ENCODE measurements around the gene WNT7B. TPM values are rescaled to one million over a fixed set of nuclear protein-coding genes. Genes with fewer than 3 reads are reported as not detected.

WNT7B gene
- total RNA-seq, 5 donors from 2014 or later (not counting 1 experiment from before 2014, with no cell fraction given): 0.15 TPM; not detected in 4

DNA sequence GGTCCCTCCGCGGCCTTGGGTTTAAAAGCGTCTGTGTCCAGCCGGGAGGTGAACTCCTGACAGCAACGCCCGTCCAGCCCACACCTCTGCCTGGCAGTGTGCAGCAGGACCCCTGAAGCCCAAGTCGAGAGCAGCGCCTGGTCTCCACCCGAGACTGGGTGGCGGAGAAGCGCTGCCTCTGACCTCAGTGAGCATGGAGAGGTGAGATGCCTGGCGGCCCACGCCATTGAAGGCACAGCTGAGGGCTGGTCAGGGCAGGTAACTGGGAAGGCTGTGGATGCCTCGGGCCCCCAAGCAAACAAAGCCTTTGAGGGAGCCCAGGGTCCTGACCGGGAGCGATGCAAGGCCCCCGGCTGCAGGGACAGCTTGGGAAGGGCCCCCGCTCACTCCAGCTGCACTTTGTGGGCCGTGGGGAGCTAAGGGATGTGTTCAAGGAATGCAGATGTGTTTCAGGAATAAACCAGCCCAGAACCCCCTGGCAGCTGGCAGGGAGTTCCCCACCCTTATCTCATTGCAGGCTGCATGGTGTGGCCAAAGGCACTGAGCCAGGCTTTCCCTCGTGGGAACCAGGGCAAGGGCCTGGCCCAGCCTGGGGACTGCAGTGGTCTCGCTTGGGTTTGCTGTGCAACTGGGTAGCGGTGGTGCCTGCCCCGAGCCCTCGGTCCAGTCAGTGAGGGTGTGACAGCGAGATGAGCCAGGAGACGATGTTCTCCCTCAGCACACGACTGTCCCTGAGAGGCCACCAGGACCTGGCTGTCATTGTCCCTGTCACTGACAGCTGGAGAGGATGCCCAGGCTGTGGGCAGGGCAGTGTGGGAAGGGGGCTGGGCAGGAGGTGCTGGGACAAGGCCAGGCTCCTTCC lies 92.5 kb downstream of the WNT7B start:
- no peaks in the 10 kb centered on the region for H3K4me1 ChIP-seq (ENCODE audit: control insufficient read depth in 1 of 2, extremely low read depth in 1 of 2, insufficient read depth in 2 of 2, low read length in 2 of 2)
- no peaks in the 10 kb centered on the region for H3K36me3 ChIP-seq (ENCODE audit: control insufficient read depth in 2 of 2, extremely low read depth in 1 of 2, insufficient read depth in 1 of 2, low read length in 1 of 2)
- no peak overlapping the region for H3K27ac ChIP-seq (ENCODE audit: low read length)
- ATAC-seq (replicated peaks in 1 of 4) (no peak), DNase-seq (no peak)
- H3K4me3 Mint-ChIP-seq: no peak overlapping the region
- no peak overlapping the region for H3K27ac Mint-ChIP-seq
- H3K27me3 Mint-ChIP-seq: peaks cover 18 to 52% of the 10 kb centered on the region in 2 donors
- CTCF ChIA-PET: no interaction called here
- no peaks in the 10 kb centered on the region for H3K36me3 Mint-ChIP-seq
- POLR2A ChIA-PET: no interaction called here
- WGBS (ENCODE audit: insufficient coverage): 74% methylated on average over 27 of the region's 27 CpGs
- no peaks in the 10 kb centered on the region for H3K9me3 ChIP-seq
- peaks cover 0 to 90% of the 10 kb centered on the region in 2 experiments for H3K27me3 ChIP-seq (replicated peaks in 1 of 2; ENCODE audit: control insufficient read depth in 2 of 2, extremely low read depth in 1 of 2, insufficient read depth in 2 of 2, low read length in 1 of 2)
- no peaks in the 10 kb centered on the region for H3K9me3 Mint-ChIP-seq
- H3K4me3 ChIP-seq (ENCODE audit: control insufficient read depth in 1 of 2, extremely low read depth in 1 of 2, low read length in 1 of 2): no peak overlapping the region
- no peaks in the 10 kb centered on the region for H3K4me1 Mint-ChIP-seq

DNA sequence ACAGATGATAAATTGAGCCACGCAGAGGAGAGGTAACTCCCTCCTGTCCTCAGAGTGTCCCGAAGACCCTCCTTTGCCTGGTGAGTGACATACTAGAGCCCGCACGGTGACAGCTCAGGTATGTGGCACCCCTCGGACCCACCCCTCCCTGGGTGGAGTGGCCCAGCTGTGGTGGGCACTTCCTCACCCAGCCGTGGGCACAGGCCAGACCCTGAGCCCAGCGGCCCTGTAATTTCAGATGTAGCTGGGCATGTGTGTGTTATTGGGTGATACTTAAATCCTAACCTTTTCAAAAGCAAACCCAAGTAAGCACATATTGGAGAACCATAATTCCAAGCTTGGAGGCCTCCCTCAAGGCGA lies 93.2 kb downstream of the WNT7B start:
- 83% methylated on average over 6 of the region's 8 CpGs for WGBS (ENCODE audit: insufficient coverage)
- H3K9me3 Mint-ChIP-seq: no peaks in the 10 kb centered on the region
- no peak for DNase-seq
- Histone ChIP-seq H3K36me3 (ENCODE audit: control insufficient read depth in 2 of 2, extremely low read depth in 1 of 2, insufficient read depth in 1 of 2, low read length in 1 of 2) (no peaks in the 10 kb centered on the region), H3K9me3 (no peaks in the 10 kb centered on the region), H3K4me3 (ENCODE audit: control insufficient read depth in 1 of 2, extremely low read depth in 1 of 2, low read length in 1 of 2) (no peak overlapping the region), H3K27ac (ENCODE audit: low read length) (no peak overlapping the region), H3K4me1 (ENCODE audit: control insufficient read depth in 1 of 2, extremely low read depth in 1 of 2, insufficient read depth in 2 of 2, low read length in 2 of 2) (no peaks in the 10 kb centered on the region), H3K27me3 (replicated peaks in 1 of 2; ENCODE audit: control insufficient read depth in 2 of 2, extremely low read depth in 1 of 2, insufficient read depth in 2 of 2, low read length in 1 of 2) (peaks cover 0 to 88% of the 10 kb centered on the region in 2 experiments)
- POLR2A ChIA-PET: no interaction called here
- H3K27me3 Mint-ChIP-seq: peaks cover 18 to 55% of the 10 kb centered on the region in 2 donors
- no peak overlapping the region for H3K4me3 Mint-ChIP-seq
- H3K36me3 Mint-ChIP-seq: no peaks in the 10 kb centered on the region
- ATAC-seq (replicated peaks in 1 of 4): no peak
- H3K27ac Mint-ChIP-seq: no peak overlapping the region
- H3K4me1 Mint-ChIP-seq: no peaks in the 10 kb centered on the region
- CTCF ChIA-PET: no interaction called here

DNA sequence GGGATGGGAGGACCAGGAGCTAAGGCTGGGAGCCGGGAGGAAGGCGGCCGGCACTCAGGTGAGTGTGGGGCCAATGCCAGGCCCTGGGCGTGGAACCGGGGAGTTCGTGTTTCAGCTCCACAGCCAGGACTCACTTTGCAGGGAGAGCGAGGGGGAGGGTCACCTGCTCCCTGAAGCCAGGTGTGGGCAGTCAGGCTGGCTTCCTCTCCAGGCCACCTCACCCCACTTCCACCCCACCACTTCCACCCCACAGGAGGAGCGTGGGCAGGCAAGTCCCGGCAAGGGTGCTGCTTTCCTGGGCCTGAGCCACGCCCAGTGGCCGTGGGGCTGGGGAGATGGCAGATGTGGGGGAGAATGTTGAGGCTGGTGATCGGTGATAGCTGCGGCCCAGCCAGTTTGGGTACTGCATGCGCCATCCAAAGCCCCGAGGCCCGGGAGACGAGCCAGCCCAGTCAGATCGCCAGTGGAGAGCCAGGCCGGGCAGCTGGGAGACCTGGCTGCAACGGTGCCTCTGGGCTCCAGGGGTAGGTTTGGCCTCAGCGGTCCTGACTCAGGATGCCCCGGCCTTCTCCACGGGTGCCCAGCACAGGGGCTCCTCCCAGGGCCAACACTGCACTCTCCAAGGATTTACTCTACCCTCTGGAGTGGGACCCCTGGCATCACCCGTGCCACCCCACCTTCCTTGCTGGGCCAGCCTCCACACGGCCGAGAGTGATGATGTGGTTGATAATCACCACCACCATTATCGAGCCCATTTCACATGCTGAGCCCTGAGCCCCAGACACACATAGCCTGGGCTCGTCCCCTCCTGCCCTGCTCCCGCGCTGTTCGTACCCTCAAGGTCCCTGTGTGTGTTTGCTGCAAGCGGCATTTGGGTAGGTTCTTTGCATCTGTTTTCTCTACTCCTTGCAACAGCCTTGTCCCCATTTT lies 93.8 kb downstream of the WNT7B start:
- no peaks in the 10 kb centered on the region for H3K4me1 ChIP-seq (ENCODE audit: control insufficient read depth in 1 of 2, extremely low read depth in 1 of 2, insufficient read depth in 2 of 2, low read length in 2 of 2)
- ChIA-PET CTCF (no interaction called here), POLR2A (no interaction called here)
- Mint-ChIP-seq H3K9me3 (no peaks in the 10 kb centered on the region), H3K4me1 (no peaks in the 10 kb centered on the region), H3K27me3 (peaks cover 18 to 54% of the 10 kb centered on the region in 2 donors), H3K36me3 (no peaks in the 10 kb centered on the region), H3K4me3 (no peak overlapping the region), H3K27ac (no peak overlapping the region)
- H3K27ac ChIP-seq (ENCODE audit: low read length): no peak overlapping the region
- no peak for DNase-seq
- H3K27me3 ChIP-seq (replicated peaks in 1 of 2; ENCODE audit: control insufficient read depth in 2 of 2, extremely low read depth in 1 of 2, insufficient read depth in 2 of 2, low read length in 1 of 2): peaks cover 0 to 88% of the 10 kb centered on the region in 2 experiments
- 84% methylated on average over 22 of the region's 32 CpGs for WGBS (ENCODE audit: insufficient coverage)
- ATAC-seq (replicated peaks in 1 of 4): no peak
- H3K36me3 ChIP-seq (ENCODE audit: control insufficient read depth in 2 of 2, extremely low read depth in 1 of 2, insufficient read depth in 1 of 2, low read length in 1 of 2): no peaks in the 10 kb centered on the region
- no peak overlapping the region for H3K4me3 ChIP-seq (ENCODE audit: control insufficient read depth in 1 of 2, extremely low read depth in 1 of 2, low read length in 1 of 2)
- no peaks in the 10 kb centered on the region for H3K9me3 ChIP-seq

DNA sequence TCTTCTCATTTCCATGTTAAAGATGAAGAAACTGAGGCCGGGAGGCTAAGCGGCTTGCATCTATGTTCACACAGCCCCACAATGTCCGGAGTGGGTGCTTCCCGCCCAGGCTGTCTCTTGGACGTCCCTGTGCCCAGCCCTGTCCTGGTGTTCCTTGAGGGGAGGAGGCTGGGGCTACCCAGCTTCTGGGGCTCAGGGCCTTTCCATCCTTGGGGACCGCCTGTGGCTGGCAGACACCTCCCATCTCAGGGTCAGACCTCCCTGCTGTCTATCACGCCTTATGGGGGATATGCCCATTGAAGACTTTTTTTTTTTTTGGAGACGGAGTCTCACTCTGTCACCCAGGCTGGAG lies 95.5 kb downstream of the WNT7B start:
- CTCF ChIA-PET: no interaction called here
- H3K9me3 Mint-ChIP-seq: no peaks in the 10 kb centered on the region
- 78% methylated on average over 6 of the region's 8 CpGs for WGBS (ENCODE audit: insufficient coverage)

DNA sequence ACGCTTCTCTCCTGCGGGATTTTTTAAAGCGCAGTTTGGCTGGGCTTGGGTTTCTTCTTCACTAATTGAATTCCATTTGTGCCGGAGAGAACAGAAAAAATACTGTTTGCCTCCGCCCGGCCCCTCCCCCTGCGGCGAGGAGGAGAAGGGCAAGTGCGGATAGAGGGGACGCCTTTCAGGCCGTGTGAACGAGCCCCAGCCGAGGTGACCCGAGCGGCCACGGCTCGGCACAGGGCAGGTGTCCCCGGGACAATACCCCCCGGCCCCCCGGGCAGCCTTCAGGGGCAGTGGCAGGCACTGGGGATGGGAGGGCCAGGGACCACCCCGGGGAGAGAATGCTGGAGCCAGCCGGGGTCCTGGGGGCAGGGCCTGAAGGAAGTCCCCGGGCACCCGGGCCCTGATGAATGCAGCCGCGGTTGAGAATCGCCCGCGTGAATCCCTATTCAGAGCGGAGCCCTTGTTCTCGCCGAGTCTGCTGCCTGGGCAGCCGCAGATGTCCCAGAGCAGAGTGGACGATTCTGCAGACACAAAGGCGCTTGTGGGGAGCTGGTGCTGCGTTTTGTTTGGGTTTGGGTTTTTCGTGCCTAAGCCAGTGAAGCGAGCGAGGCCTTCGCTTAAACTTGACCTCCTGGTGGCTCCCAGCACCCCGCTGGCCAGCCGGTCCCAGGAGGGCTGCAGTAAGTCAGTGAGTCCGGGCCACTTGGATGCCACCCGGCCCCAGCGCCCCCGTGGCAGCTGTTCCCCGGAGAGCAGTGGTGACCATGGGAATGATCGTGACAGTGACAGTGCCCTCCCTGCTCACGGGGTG lies 96.0 kb downstream of the WNT7B start:
- Histone ChIP-seq H3K4me3 (ENCODE audit: control insufficient read depth in 1 of 2, extremely low read depth in 1 of 2, low read length in 1 of 2) (no peak overlapping the region), H3K27ac (ENCODE audit: low read length) (no peak overlapping the region), H3K36me3 (ENCODE audit: control insufficient read depth in 2 of 2, extremely low read depth in 1 of 2, insufficient read depth in 1 of 2, low read length in 1 of 2) (no peaks in the 10 kb centered on the region), H3K4me1 (ENCODE audit: control insufficient read depth in 1 of 2, extremely low read depth in 1 of 2, insufficient read depth in 2 of 2, low read length in 2 of 2) (no peaks in the 10 kb centered on the region), H3K27me3 (replicated peaks in 1 of 2; ENCODE audit: control insufficient read depth in 2 of 2, extremely low read depth in 1 of 2, insufficient read depth in 2 of 2, low read length in 1 of 2) (peaks cover 4 to 95% of the 10 kb centered on the region in 2 experiments), H3K9me3 (no peaks in the 10 kb centered on the region)
- ChIA-PET CTCF (no interaction called here), POLR2A (no interaction called here)
- no peak overlapping the region for H3K27ac Mint-ChIP-seq
- no peaks in the 10 kb centered on the region for H3K4me1 Mint-ChIP-seq
- peaks cover 13 to 60% of the 10 kb centered on the region in 2 donors for H3K27me3 Mint-ChIP-seq
- H3K36me3 Mint-ChIP-seq: no peaks in the 10 kb centered on the region
- H3K9me3 Mint-ChIP-seq: no peaks in the 10 kb centered on the region
- no peak for ATAC-seq (replicated peaks in 1 of 4)
- DNase-seq: no peak
- no peak overlapping the region for H3K4me3 Mint-ChIP-seq
- WGBS (ENCODE audit: insufficient coverage): 17% methylated on average over 43 of the region's 49 CpGs

More for the DNA sequence above, 95.5 kb downstream of the WNT7B start:
- DNase-seq: no peak
- ATAC-seq (replicated peaks in 1 of 4): no peak
- Histone ChIP-seq H3K4me3 (ENCODE audit: control insufficient read depth in 1 of 2, extremely low read depth in 1 of 2, low read length in 1 of 2) (no peak overlapping the region), H3K4me1 (ENCODE audit: control insufficient read depth in 1 of 2, extremely low read depth in 1 of 2, insufficient read depth in 2 of 2, low read length in 2 of 2) (no peaks in the 10 kb centered on the region), H3K27me3 (replicated peaks in 1 of 2; ENCODE audit: control insufficient read depth in 2 of 2, extremely low read depth in 1 of 2, insufficient read depth in 2 of 2, low read length in 1 of 2) (peaks cover 4 to 95% of the 10 kb centered on the region in 2 experiments), H3K9me3 (no peaks in the 10 kb centered on the region), H3K27ac (ENCODE audit: low read length) (no peak overlapping the region), H3K36me3 (ENCODE audit: control insufficient read depth in 2 of 2, extremely low read depth in 1 of 2, insufficient read depth in 1 of 2, low read length in 1 of 2) (no peaks in the 10 kb centered on the region)
- no peaks in the 10 kb centered on the region for H3K36me3 Mint-ChIP-seq
- POLR2A ChIA-PET: no interaction called here
- no peak overlapping the region for H3K27ac Mint-ChIP-seq
- peaks cover 15 to 63% of the 10 kb centered on the region in 2 donors for H3K27me3 Mint-ChIP-seq
- H3K4me3 Mint-ChIP-seq: no peak overlapping the region
- H3K4me1 Mint-ChIP-seq: no peaks in the 10 kb centered on the region

DNA sequence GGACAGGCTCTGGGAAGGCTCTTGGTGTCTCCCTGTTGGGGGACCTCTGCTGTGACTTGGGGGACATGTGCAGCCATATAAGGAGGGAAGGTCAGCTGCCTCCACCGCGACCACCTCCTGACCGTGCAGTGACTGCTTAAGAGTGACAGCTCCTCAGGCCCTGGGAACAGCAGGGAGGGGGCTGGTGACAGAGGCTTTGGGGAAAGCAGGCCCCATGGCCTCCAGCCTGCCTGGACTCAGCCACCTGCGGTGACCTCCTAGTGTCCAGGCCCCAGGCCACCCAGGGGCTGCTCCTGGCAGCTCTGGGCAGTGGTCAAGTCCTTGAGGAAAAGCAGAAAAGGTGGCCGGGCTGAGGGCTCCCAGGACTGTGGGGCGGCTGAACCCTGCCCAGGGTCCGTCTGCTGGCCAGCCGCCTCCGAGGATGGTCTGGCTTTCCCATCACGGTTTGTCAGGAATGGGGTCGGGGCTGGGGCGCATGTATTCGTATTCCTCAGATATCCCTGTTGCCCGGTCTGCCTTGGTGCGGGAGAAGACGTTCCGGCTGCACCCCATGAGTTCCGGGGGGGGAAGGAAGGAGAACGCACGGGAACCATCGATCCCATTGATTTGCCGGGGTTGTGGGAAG lies 96.8 kb downstream of the WNT7B start:
- DNase-seq (no peak), ATAC-seq (replicated peaks in 1 of 4) (no peak)
- Mint-ChIP-seq H3K4me1 (no peaks in the 10 kb centered on the region), H3K4me3 (no peak overlapping the region), H3K36me3 (no peaks in the 10 kb centered on the region), H3K9me3 (no peaks in the 10 kb centered on the region), H3K27ac (no peak overlapping the region), H3K27me3 (peaks cover 13 to 58% of the 10 kb centered on the region in 2 donors)
- Histone ChIP-seq H3K9me3 (no peaks in the 10 kb centered on the region), H3K4me1 (ENCODE audit: control insufficient read depth in 1 of 2, extremely low read depth in 1 of 2, insufficient read depth in 2 of 2, low read length in 2 of 2) (no peaks in the 10 kb centered on the region), H3K4me3 (ENCODE audit: control insufficient read depth in 1 of 2, extremely low read depth in 1 of 2, low read length in 1 of 2) (no peak overlapping the region), H3K36me3 (ENCODE audit: control insufficient read depth in 2 of 2, extremely low read depth in 1 of 2, insufficient read depth in 1 of 2, low read length in 1 of 2) (no peaks in the 10 kb centered on the region), H3K27me3 (replicated peaks in 1 of 2; ENCODE audit: control insufficient read depth in 2 of 2, extremely low read depth in 1 of 2, insufficient read depth in 2 of 2, low read length in 1 of 2) (peaks cover 4 to 88% of the 10 kb centered on the region in 2 experiments), H3K27ac (ENCODE audit: low read length) (no peak overlapping the region)
- 35% methylated on average over 22 of the region's 22 CpGs for WGBS (ENCODE audit: insufficient coverage)
- CTCF ChIA-PET: no interaction called here
- POLR2A ChIA-PET: no interaction called here
